Memory B cell (primary cell): ENCODE data around the gene RPTOR.
"Not testable (repeated sequence)": the region's sequence is repeated elsewhere in the genome, so short reads cannot be mapped to it uniquely, and the experiment has no call there.

ENCODE experiments used
- ATAC-seq: fragments of 150-1000 bp; cut with Tn5 transposase; 2 replicates; pipeline ENCODE4 v1.10.0; 2021; ENCODE audit warnings: low read depth, mild to moderate bottlenecking, moderate library complexity
- DNase-seq, 2 donors: peaks; one replicate each; pipeline ENCODE4 v3.0.0; 2022; ENCODE audit warnings: low spot score in 2 of 2
- H3K27ac Mint-ChIP-seq: one replicate; pipeline ENCODE4 v1.8.0; 2022; ENCODE audit warnings: mild to moderate bottlenecking, moderate library complexity, mixed read lengths
- H3K27me3 Mint-ChIP-seq: one replicate; pipeline ENCODE4 v1.8.0; 2022; ENCODE audit warnings: mixed read lengths
- H3K36me3 Mint-ChIP-seq: one replicate; pipeline ENCODE4 v1.8.0; 2022; ENCODE audit warnings: mild to moderate bottlenecking, mixed read lengths
- H3K4me1 Mint-ChIP-seq: one replicate; pipeline ENCODE4 v1.8.0; 2022; ENCODE audit warnings: mixed read lengths
- H3K4me3 Mint-ChIP-seq: one replicate; pipeline ENCODE4 v1.8.0; 2022; ENCODE audit warnings: mild to moderate bottlenecking, moderate library complexity, mixed read lengths
- H3K9me3 Mint-ChIP-seq: one replicate; pipeline ENCODE4 v1.8.0; 2022; ENCODE audit warnings: mixed read lengths

Gene RPTOR

GRCh38 chr17:80577876-80578570, 33.4 kb downstream of the RPTOR start:
- H3K4me1 Mint-ChIP-seq: peaks cover 21% of the 10 kb centered on the region
- H3K27me3 Mint-ChIP-seq: no peaks in the 10 kb centered on the region
- no peak overlapping the region for H3K27ac Mint-ChIP-seq
- no peaks in the 10 kb centered on the region for H3K9me3 Mint-ChIP-seq
- ATAC-seq (no peak), DNase-seq (no peak)
- no peak overlapping the region for H3K4me3 Mint-ChIP-seq
- peaks cover 9% of the 10 kb centered on the region for H3K36me3 Mint-ChIP-seq

DNA sequence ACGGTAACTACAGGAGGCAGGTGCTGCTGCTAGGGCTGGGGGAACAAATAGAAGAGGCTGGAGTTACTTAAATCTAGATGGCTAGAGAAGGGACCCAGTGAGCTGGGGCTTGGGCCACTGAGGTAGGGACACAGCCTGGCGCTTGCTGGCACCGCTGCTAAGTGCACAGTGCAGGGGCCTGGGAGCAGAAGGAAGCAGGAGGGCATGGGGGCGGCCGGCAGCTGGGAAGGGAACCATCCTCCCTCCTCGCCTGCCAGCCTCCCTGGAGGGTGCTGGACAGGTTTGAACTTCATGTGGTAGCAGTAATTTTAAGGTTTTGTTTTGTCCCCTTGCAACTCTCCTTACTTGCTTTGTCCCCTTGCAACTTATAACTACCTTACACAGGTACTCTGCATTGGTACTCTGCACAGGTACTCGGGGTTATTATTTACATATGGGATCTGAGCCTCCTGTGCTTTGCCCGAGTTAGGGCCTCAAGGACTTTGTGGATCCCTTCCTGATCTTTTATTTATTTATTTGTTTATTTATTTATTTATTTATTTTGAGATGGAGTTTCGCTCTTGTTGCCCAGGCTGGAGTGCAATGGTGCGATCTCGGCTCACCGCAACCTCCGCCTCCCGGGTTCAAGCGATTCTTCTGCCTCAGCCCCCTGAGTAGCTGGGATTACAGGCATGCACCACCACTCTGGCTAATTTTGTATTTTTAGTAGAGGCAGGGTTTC, 34.2 kb downstream of the RPTOR start:
- peaks cover 12% of the 10 kb centered on the region for H3K36me3 Mint-ChIP-seq
- ATAC-seq, H3K9me3 Mint-ChIP-seq, H3K27me3 Mint-ChIP-seq, DNase-seq, H3K4me3 Mint-ChIP-seq, H3K27ac Mint-ChIP-seq: not testable (repeated sequence)
- peaks cover 26% of the 10 kb centered on the region for H3K4me1 Mint-ChIP-seq

- no peaks in the 10 kb centered on the region for H3K27me3 Mint-ChIP-seq
- ATAC-seq (no peak), DNase-seq (no peak)
- peaks cover 14% of the 10 kb centered on the region for H3K36me3 Mint-ChIP-seq
- no peak overlapping the region for H3K27ac Mint-ChIP-seq
- H3K4me1 Mint-ChIP-seq: peaks cover 21% of the 10 kb centered on the region
- H3K4me3 Mint-ChIP-seq: no peak overlapping the region
- no peaks in the 10 kb centered on the region for H3K9me3 Mint-ChIP-seq
Measured at GRCh38 chr17:80582165-80582564, 37.5 kb downstream of the RPTOR start.

GRCh38 chr17:80584176-80584905, 39.7 kb downstream of the RPTOR start:
- H3K4me1 Mint-ChIP-seq: peaks cover 22% of the 10 kb centered on the region
- H3K27me3 Mint-ChIP-seq: no peaks in the 10 kb centered on the region
- no peak overlapping the region for H3K4me3 Mint-ChIP-seq
- H3K27ac Mint-ChIP-seq: no peak overlapping the region
- ATAC-seq: no peak
- DNase-seq: no peak
- H3K9me3 Mint-ChIP-seq: no peaks in the 10 kb centered on the region
- H3K36me3 Mint-ChIP-seq: peaks cover 14% of the 10 kb centered on the region

DNA sequence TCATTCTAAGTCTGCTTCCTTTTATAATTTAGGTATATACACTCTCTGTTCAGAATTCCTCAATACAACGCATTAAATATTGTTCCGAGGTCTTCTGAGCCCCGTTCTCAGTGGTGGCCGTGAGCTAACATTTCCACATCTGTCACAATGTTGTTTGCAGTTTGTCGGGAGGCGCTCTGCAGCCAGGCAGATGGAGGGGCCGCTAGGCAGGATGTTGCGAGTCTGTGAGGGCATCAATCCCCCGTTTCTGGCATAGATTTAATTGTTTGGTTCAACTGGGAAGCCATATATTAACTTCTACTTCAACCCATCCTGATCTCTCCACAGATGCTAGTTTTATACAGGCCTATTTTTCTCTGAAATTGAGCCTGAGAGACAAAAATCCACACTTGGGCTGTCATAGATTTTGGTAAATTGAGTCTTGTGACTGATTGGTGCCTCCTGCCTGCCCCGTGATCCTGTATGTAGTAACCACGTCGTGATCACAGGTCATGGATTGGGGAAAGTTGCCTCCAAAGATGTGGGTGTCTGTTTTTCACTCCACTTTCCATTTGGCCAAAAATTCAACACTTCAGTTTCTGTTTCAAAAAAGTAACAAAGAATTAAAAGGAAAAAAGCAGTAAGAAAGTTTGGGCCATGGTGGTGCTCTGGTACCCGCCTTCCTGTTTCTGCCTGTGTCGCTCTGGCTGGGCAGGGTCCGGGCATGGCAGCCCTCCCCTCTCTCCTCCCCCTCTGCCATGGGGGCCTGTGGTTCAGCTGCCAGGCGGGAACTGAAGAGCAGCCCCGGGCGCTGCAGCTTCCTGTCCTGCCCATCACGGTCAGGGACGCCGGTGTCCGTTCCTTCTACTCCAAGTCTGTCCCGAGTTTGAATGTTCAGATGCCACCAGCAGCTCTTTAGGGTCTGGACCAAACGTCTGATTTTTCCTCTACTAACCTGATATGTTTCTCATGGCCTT, 41.5 kb downstream of the RPTOR start:
- no peak for DNase-seq
- Mint-ChIP-seq H3K9me3 (no peaks in the 10 kb centered on the region), H3K27me3 (no peaks in the 10 kb centered on the region), H3K4me3 (no peak overlapping the region), H3K36me3 (peaks cover 12% of the 10 kb centered on the region), H3K27ac (no peak overlapping the region), H3K4me1 (peaks cover 25% of the 10 kb centered on the region)
- no peak for ATAC-seq

DNA sequence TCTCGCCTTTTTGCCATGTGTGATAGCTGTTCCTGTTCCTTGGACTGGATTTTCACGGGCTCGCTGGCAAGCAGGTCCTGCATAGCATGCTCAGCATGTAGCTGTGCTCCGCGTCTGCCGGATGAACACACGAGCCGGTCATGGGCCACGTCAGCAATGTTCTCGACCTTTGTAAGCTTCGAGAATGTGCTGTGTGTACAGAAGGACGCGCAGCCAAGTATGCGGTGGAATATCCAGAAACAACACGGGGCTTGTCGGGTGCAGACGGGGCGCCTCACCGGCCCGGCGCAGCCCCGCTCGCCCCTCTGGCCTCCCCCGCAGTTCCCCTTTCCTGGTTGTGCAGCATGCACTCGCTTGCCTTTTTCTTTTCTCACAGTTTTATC, 42.2 kb downstream of the RPTOR start:
- ATAC-seq (no peak), DNase-seq (no peak)
- peaks cover 31% of the 10 kb centered on the region for H3K4me1 Mint-ChIP-seq
- H3K36me3 Mint-ChIP-seq: peaks cover 10% of the 10 kb centered on the region
- H3K4me3 Mint-ChIP-seq: no peak overlapping the region
- no peaks in the 10 kb centered on the region for H3K9me3 Mint-ChIP-seq
- H3K27ac Mint-ChIP-seq: no peak overlapping the region
- no peaks in the 10 kb centered on the region for H3K27me3 Mint-ChIP-seq

DNA sequence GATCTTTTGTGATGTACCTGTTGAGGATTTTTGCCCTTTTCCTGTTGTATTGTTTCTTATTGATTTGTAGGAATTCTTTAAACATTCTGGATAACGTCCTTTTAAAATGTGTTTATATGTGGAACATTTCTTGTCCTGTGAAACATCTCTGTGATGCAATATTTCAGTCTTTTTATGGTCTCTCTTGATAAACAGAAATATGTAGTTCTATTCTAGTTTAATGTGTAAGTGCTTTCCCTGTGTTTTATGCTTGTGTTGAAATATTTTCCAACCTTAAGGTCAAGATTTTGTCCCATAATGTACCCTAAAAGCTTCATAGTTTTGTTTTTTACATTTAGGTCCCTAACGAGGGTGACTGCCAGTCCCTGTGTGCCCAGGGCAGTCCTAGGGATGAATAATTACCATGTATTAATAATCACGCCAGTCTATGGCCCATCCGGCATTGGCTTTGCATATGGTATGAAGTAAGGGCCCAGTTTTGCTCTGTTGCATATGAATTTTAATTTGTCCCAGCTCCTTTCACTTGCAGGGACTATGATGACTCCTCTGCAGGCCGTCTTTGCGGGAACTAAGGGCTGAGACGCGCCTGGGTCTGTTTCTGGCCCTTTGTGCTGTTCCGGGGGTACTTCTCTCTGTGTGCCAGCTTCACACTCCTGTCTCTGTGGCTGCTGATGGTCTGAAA, 44.2 kb downstream of the RPTOR start:
- H3K9me3 Mint-ChIP-seq: no peaks in the 10 kb centered on the region
- H3K4me1 Mint-ChIP-seq: peaks cover 28% of the 10 kb centered on the region
- no peak overlapping the region for H3K4me3 Mint-ChIP-seq
- DNase-seq: no peak
- no peak for ATAC-seq
- no peak overlapping the region for H3K27ac Mint-ChIP-seq
- no peaks in the 10 kb centered on the region for H3K27me3 Mint-ChIP-seq
- peaks cover 4% of the 10 kb centered on the region for H3K36me3 Mint-ChIP-seq

DNA sequence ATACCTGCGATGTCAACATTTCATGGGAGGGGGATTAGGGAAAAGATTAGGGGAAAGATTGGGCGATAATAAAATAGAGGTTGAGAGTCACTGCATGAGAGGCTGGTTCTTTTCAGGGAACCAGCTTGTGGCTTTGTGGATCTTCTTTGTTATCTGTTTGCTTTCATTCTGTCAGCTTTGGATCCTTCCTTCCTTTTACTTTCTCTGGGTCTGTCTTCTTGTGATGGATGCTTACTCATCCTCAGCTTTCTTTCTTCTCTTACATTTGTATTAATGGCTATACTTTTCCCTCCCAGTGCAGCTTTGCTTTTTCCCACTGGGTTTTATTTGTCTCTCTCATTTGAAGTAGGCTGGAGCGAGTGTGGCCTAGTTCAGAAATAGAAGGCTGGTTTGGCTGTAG, 47.1 kb downstream of the RPTOR start:
- no peak overlapping the region for H3K4me3 Mint-ChIP-seq
- peaks cover 34% of the 10 kb centered on the region for H3K4me1 Mint-ChIP-seq
- H3K9me3 Mint-ChIP-seq: no peaks in the 10 kb centered on the region
- H3K27ac Mint-ChIP-seq: no peak overlapping the region
- peaks cover 4% of the 10 kb centered on the region for H3K36me3 Mint-ChIP-seq
- ATAC-seq (no peak), DNase-seq (no peak)
- H3K27me3 Mint-ChIP-seq: no peaks in the 10 kb centered on the region

- Mint-ChIP-seq H3K36me3 (peaks cover 4% of the 10 kb centered on the region), H3K9me3 (no peaks in the 10 kb centered on the region), H3K4me3 (no peak overlapping the region), H3K27ac (no peak overlapping the region), H3K4me1 (peaks cover 38% of the 10 kb centered on the region), H3K27me3 (no peaks in the 10 kb centered on the region)
- ATAC-seq: no peak
- no peak for DNase-seq
Measured at GRCh38 chr17:80592243-80592642, 47.6 kb downstream of the RPTOR start.

GRCh38 chr17:80593181-80593580, 48.5 kb downstream of the RPTOR start:
- DNase-seq (no peak), ATAC-seq (no peak)
- Mint-ChIP-seq H3K9me3 (no peaks in the 10 kb centered on the region), H3K4me1 (peaks cover 41% of the 10 kb centered on the region), H3K27ac (no peak overlapping the region), H3K4me3 (no peak overlapping the region), H3K27me3 (no peaks in the 10 kb centered on the region), H3K36me3 (peaks cover 4% of the 10 kb centered on the region)

DNA sequence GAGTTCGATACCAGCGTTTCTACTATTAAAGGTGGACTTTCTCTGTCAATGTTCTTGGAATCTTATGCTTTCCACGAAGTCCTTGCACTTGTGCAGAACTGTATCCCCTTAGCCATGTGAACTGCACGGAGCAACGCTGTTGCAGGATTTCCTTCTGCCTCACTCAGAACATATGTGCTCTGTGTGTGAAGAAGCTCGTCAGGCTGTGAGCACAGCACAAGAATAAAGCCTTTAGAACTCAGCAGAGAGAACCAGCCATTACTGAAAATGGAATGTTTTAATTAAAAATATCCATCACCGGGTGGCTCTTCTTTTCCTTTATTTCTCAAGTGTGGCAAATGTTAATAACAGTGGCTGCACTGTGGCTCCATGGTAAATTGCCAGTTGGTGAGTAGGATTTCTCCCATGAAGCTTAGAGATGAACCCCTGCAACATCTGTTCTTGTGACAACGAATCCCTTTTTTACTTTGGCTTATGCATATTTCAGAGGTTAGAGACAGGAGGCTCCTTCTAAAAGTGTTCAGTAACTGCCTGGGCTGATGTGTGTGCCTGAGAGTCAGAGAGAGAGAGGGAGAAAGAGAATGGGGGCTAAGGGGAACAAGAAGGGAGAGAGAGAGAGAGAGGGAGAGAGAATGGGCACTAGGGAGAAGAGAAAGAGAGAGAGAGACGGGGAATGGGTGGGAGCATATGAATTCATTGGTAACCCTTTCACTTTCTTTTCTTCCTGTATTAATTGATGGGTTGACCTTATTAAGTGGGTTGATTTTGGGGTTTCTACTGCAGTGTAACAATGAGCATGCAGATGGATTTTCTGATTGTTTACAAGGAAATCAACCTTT, 50.0 kb downstream of the RPTOR start:
- H3K36me3 Mint-ChIP-seq: peaks cover 4% of the 10 kb centered on the region
- H3K4me3 Mint-ChIP-seq: no peak overlapping the region
- H3K27me3 Mint-ChIP-seq: no peaks in the 10 kb centered on the region
- no peak for DNase-seq
- no peak for ATAC-seq
- H3K9me3 Mint-ChIP-seq: no peaks in the 10 kb centered on the region
- H3K27ac Mint-ChIP-seq: no peak overlapping the region
- peaks cover 40% of the 10 kb centered on the region for H3K4me1 Mint-ChIP-seq

DNA sequence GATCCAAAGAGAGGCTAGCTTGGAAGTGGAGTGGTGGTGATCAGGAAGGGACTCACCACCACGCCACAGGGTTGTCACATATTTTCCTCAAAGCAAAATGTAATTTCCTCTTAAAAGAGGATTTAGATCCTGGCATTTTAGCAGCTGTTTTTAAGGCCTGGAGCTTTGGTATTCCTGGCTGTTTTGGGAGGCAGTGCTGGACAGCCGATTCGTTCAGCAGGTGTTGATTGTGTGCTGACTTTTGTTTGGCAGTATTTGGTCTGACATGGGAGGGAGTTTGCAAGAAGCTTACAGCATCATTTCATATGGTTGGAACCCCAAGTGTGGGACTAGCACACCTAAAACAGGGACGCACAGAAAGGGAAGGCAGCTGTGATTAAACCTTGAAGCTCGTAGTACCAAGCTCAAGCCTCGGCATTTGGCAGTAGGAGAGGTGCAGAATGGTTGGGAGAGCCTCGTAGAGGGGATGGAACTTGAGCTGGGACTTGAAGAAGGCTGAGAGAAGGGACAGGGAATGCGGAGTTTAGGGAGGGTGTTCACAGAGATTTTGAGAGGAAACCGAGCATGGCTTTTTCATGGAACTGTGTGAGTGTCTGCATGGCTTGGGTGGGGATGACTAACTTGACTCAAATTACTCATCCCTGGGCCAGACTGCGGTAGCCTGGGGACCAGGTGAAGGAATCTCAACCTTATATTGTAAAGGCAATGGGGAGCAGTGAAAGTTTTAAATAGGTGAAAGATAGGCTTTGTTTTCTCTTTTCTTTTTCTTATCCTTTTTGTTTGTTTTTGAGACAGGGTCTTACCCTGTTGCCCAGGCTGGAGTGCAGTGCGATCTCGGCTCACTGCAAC, 52.3 kb downstream of the RPTOR start:
- peaks cover 23% of the 10 kb centered on the region for H3K4me1 Mint-ChIP-seq
- H3K27ac Mint-ChIP-seq: peak overlapping the region; percentile 4
- no peaks in the 10 kb centered on the region for H3K27me3 Mint-ChIP-seq
- ATAC-seq: no peak
- H3K4me3 Mint-ChIP-seq: no peak overlapping the region
- DNase-seq: no peak
- H3K36me3 Mint-ChIP-seq: peaks cover 9% of the 10 kb centered on the region
- H3K9me3 Mint-ChIP-seq: no peaks in the 10 kb centered on the region
